T-helper 2 cell treated with Interferon-gamma antibody and Interleukin-4, amounts not matched to agents 5 μg/mL and 100 μg/mL, for 36 hours (primary cell): ENCODE data around the gene OR8S1.
A peak's percentile ranks its signal among the peaks of the same experiment; 100 is the strongest.
"Not testable (repeated sequence)": the region's sequence is repeated elsewhere in the genome, so short reads cannot be mapped to it uniquely, and the experiment has no call there.

ENCODE experiments used
- DNase-seq: peaks from one replicate; pipeline ENCODE4 v3.0.0; 2021; ENCODE audit warnings: low spot score
- H3K27ac Mint-ChIP-seq: one replicate; pipeline ENCODE4 v1.8.0; 2021; ENCODE audit warnings: mild to moderate bottlenecking, mixed read lengths
- H3K27me3 Mint-ChIP-seq: one replicate; pipeline ENCODE4 v1.8.0; 2021; ENCODE audit warnings: low read depth, mixed read lengths
- H3K36me3 Mint-ChIP-seq: one replicate; pipeline ENCODE4 v1.8.0; 2021; ENCODE audit warnings: low read depth, mixed read lengths
- H3K4me1 Mint-ChIP-seq: one replicate; pipeline ENCODE4 v1.8.0; 2021; ENCODE audit warnings: low read depth, mixed read lengths
- H3K4me3 Mint-ChIP-seq: one replicate; pipeline ENCODE4 v1.8.0; 2022; ENCODE audit warnings: mild to moderate bottlenecking, moderate library complexity, mixed read lengths
- H3K9me3 Mint-ChIP-seq: one replicate; pipeline ENCODE4 v1.8.0; 2021; ENCODE audit warnings: mixed read lengths

The OR8S1 gene, protein sequence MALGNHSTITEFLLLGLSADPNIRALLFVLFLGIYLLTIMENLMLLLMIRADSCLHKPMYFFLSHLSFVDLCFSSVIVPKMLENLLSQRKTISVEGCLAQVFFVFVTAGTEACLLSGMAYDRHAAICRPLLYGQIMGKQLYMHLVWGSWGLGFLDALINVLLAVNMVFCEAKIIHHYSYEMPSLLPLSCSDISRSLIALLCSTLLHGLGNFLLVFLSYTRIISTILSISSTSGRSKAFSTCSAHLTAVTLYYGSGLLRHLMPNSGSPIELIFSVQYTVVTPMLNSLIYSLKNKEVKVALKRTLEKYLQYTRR

DNA sequence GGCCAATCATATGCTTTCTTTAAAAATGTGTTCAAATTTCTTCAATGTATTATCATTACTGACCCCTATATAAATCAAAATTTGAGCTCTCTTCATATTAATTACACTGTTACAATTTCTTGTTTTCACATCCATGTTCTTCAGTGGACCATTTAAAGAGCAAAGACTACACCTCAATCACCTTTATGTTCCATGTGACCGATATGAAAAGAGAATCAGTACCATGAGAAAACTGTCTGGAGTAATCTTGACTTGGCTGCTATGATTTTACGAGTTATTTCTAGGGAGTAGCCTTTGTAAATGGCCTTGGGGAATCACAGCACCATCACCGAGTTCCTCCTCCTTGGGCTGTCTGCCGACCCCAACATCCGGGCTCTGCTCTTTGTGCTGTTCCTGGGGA lies at the start of gene OR8S1:
TSS of gene OR8S1 (plus strand) at position 301 of the 400 bp plus-strand sequence. CDS start at position 301, 0 bp downstream.
- no peaks in the 10 kb centered on the region for H3K4me1 Mint-ChIP-seq
- H3K27ac Mint-ChIP-seq = no peak within 1 kb of the TSS
- no peak for DNase-seq
- no peak within 1 kb of the TSS for H3K4me3 Mint-ChIP-seq
- no peaks in the 10 kb centered on the region for H3K9me3 Mint-ChIP-seq
- H3K36me3 Mint-ChIP-seq = no peaks in the 10 kb centered on the region
- H3K27me3 Mint-ChIP-seq = no peaks in the 10 kb centered on the region

- H3K4me1 Mint-ChIP-seq = peaks cover 1% of the 10 kb centered on the region
- H3K9me3 Mint-ChIP-seq = peaks cover 4% of the 10 kb centered on the region
- H3K4me3 Mint-ChIP-seq = no peak within 1 kb of the TSS
- no peak for DNase-seq
- H3K36me3 Mint-ChIP-seq = no peaks in the 10 kb centered on the region
- H3K27ac Mint-ChIP-seq = peak within 1 kb of the TSS; percentile 9
- H3K27me3 Mint-ChIP-seq = no peaks in the 10 kb centered on the region
Observed at GRCh38 chr12:48482198-48482597, 43.2 kb upstream of the OR8S1 start, which contains the start of gene C12orf54. TSS of gene C12orf54 (plus strand) at chr12:48482498. CDS start at chr12:48483297, 799 bp downstream.

- no peak overlapping the region for H3K27ac Mint-ChIP-seq
- H3K4me1 Mint-ChIP-seq = peaks cover 1% of the 10 kb centered on the region
Observed at GRCh38 chr12:48482930-48483329, 42.5 kb upstream of the OR8S1 start.

GRCh38 chr12:48486261-48486660 lies 39.2 kb upstream of the OR8S1 start:
- no peaks in the 10 kb centered on the region for H3K4me1 Mint-ChIP-seq
- H3K27me3 Mint-ChIP-seq = no peaks in the 10 kb centered on the region
- no peak overlapping the region for H3K4me3 Mint-ChIP-seq
- DNase-seq = no peak
- H3K9me3 Mint-ChIP-seq = no peaks in the 10 kb centered on the region
- no peaks in the 10 kb centered on the region for H3K36me3 Mint-ChIP-seq
- H3K27ac Mint-ChIP-seq = no peak overlapping the region

More at GRCh38 chr12:48482930-48483329, 42.5 kb upstream of the OR8S1 start:
- H3K27me3 Mint-ChIP-seq = no peaks in the 10 kb centered on the region
- no peaks in the 10 kb centered on the region for H3K36me3 Mint-ChIP-seq
- no peak for DNase-seq
- H3K4me3 Mint-ChIP-seq = no peak overlapping the region
- H3K9me3 Mint-ChIP-seq = peaks cover 4% of the 10 kb centered on the region

GRCh38 chr12:48486679-48487078 lies 38.8 kb upstream of the OR8S1 start:
- no peaks in the 10 kb centered on the region for H3K36me3 Mint-ChIP-seq
- no peaks in the 10 kb centered on the region for H3K9me3 Mint-ChIP-seq

DNA sequence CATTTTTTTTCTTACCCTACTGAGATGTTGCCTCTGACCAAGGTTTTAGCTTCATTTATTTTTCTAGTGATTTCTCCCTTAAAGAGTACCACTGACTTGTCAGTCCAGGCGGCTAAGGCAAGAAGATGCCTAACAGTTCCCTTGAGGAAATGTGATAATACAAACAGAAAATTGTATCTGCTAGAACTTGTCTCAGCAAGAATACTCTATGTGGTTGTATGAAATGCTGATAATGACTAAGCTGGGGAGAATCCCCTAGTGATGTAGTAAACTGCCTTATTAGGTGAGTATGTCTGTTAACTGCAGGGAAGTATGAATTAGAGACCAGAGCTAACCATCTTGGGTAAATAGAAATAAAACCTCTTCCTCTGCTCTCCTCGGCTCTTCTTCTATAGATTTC lies 36.4 kb upstream of the OR8S1 start:
- Mint-ChIP-seq H3K9me3 (no peaks in the 10 kb centered on the region), H3K27ac (no peak overlapping the region), H3K36me3 (no peaks in the 10 kb centered on the region), H3K4me1 (no peaks in the 10 kb centered on the region), H3K27me3 (no peaks in the 10 kb centered on the region), H3K4me3 (no peak overlapping the region)
- DNase-seq = no peak

More at GRCh38 chr12:48486679-48487078, 38.8 kb upstream of the OR8S1 start:
- Mint-ChIP-seq H3K4me3 (no peak overlapping the region), H3K4me1 (no peaks in the 10 kb centered on the region), H3K27ac (no peak overlapping the region), H3K27me3 (no peaks in the 10 kb centered on the region)
- DNase-seq = no peak

DNA sequence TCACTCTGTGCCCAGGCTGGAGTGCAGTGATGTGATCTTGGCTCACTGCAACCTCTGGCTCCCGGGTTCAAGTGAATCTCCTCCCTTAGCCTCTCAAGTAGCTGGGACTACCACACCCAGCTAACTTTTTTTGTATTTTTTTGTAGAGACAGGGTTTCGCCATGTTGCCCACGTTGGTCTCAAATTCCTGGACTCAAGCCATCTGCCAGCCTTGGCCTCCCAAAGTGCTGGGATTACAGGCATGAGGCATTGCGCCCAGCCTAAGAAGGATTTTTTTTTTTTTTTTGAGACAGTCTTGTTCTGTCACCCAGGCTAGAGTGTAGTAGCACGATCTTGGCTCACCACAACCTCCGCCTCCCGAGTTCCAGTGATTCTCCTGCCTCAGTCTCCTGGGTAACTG lies 36.0 kb upstream of the OR8S1 start:
- H3K4me1 Mint-ChIP-seq, DNase-seq, H3K4me3 Mint-ChIP-seq, H3K27me3 Mint-ChIP-seq, H3K27ac Mint-ChIP-seq, H3K9me3 Mint-ChIP-seq, H3K36me3 Mint-ChIP-seq: not testable (repeated sequence)

DNA sequence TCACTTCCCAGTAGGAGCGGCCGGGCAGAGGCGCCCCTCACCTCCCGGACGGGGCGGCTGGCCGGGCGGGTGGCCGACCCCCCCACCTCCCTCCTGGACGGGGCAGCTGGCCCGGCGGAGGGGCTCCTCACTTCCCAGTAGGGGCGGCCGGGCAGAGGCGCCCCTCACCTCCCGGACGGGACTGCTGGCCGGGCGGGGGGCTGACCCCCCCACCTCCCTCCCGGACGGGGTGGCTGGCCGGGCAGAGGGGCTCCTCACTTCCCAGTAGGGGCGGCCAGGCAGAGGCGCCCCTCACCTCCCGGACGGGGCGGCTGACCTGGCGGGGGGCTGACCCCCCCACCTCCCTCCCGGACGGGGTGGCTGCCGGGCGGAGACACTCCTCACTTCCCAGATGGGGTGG lies 25.2 kb upstream of the OR8S1 start:
- not testable (repeated sequence) for H3K9me3 Mint-ChIP-seq, H3K4me1 Mint-ChIP-seq, H3K27ac Mint-ChIP-seq, DNase-seq, H3K27me3 Mint-ChIP-seq, H3K4me3 Mint-ChIP-seq, H3K36me3 Mint-ChIP-seq

GRCh38 chr12:48506836-48507235 lies 18.6 kb upstream of the OR8S1 start:
- H3K4me3 Mint-ChIP-seq, DNase-seq, H3K36me3 Mint-ChIP-seq, H3K4me1 Mint-ChIP-seq, H3K27ac Mint-ChIP-seq: not testable (repeated sequence)
- Mint-ChIP-seq H3K27me3 (peaks cover 11% of the 10 kb centered on the region), H3K9me3 (peaks cover 13% of the 10 kb centered on the region)

GRCh38 chr12:48508987-48509386 lies 16.4 kb upstream of the OR8S1 start:
- Mint-ChIP-seq H3K27me3 (peaks cover 7% of the 10 kb centered on the region), H3K36me3 (no peaks in the 10 kb centered on the region), H3K27ac (no peak overlapping the region), H3K4me3 (no peak overlapping the region), H3K4me1 (no peaks in the 10 kb centered on the region), H3K9me3 (peaks cover 13% of the 10 kb centered on the region)
- no peak for DNase-seq

DNA sequence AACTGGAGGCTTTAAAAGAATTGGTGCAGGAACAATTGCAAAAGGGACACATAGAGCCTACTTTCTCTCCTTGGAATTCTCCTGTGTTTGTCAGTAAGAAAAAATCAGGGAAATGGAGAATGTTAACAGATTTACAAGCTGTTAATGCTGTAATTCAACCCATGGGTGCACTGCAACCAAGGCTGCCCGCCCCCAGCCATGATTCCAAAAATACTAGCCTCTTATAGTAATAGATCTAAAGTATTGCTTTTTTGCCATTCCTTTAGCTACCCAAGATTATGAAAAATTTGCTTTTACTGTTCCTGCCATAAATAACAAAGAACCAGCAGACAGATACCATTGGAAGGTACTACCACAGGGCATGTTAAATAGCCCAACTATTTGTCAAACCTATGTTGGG lies 15.3 kb upstream of the OR8S1 start:
- Mint-ChIP-seq H3K36me3 (no peaks in the 10 kb centered on the region), H3K27ac (no peak overlapping the region), H3K4me1 (no peaks in the 10 kb centered on the region), H3K4me3 (no peak overlapping the region), H3K9me3 (peaks cover 13% of the 10 kb centered on the region), H3K27me3 (peaks cover 2% of the 10 kb centered on the region)
- no peak for DNase-seq

- no peak for DNase-seq
- H3K27ac Mint-ChIP-seq = no peak overlapping the region
- peaks cover 13% of the 10 kb centered on the region for H3K9me3 Mint-ChIP-seq
- no peaks in the 10 kb centered on the region for H3K36me3 Mint-ChIP-seq
- H3K4me1 Mint-ChIP-seq = no peaks in the 10 kb centered on the region
- no peaks in the 10 kb centered on the region for H3K27me3 Mint-ChIP-seq
- H3K4me3 Mint-ChIP-seq = no peak overlapping the region
Observed at GRCh38 chr12:48512855-48513254, 12.6 kb upstream of the OR8S1 start.

GRCh38 chr12:48514728-48515127 lies 10.7 kb upstream of the OR8S1 start:
- DNase-seq = no peak
- H3K4me3 Mint-ChIP-seq = no peak overlapping the region
- no peak overlapping the region for H3K27ac Mint-ChIP-seq
- H3K27me3 Mint-ChIP-seq = no peaks in the 10 kb centered on the region
- H3K4me1 Mint-ChIP-seq = no peaks in the 10 kb centered on the region
- H3K9me3 Mint-ChIP-seq = peaks cover 13% of the 10 kb centered on the region
- H3K36me3 Mint-ChIP-seq = no peaks in the 10 kb centered on the region

DNA sequence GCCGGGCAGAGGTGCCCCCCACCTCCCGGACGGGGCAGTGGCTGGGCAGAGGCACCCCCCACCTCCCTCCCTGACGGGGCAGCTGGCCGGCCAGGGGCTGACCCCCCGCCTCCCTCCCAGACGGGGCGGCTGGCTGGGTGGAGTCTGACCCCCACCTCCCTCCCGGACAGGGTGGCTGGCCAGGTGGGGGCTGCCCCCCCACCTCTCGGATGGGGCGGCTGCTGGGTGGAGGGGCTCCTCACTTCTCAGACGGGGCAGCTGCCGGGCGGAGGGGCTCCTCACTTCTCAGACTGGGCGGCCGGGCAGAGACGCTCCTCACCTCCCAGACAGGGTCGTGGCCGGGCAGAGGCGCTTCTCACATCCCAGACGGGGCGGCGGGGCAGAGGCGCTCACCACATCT lies 5.1 kb upstream of the OR8S1 start:
- not testable (repeated sequence) for H3K27me3 Mint-ChIP-seq, H3K9me3 Mint-ChIP-seq, DNase-seq, H3K27ac Mint-ChIP-seq, H3K4me3 Mint-ChIP-seq, H3K36me3 Mint-ChIP-seq, H3K4me1 Mint-ChIP-seq
